Kasumi-1 (cell line): ENCODE data around the gene KLHL25.
"Not testable (repeated sequence)": the region's sequence is repeated elsewhere in the genome, so short reads cannot be mapped to it uniquely, and the experiment has no call there.

Experiments used
- DNase-seq, 2 experiments: peaks; one replicate each; lab custom pipeline; 2025; lab: John Stamatoyannopoulos, UW

The KLHL25 gene

GRCh38 chr15:85794598-85795336 is at the start of gene KLHL25:
Gene KLHL25, minus strand, starts transcription at chr15:85794925. Its CDS starts 25,115 bp downstream, at chr15:85769810.
- peak; percentile 93 to 94 for DNase-seq

- no peak for DNase-seq
Measured at GRCh38 chr15:85840802-85841152, 46.1 kb upstream of the KLHL25 start.

GRCh38 chr15:85840079-85840801 is 45.5 kb upstream of the KLHL25 start:
- peak; percentile 48 to 61 for DNase-seq

GRCh38 chr15:85839643-85840042 is 44.9 kb upstream of the KLHL25 start:
- peak in 1 of 2 experiments; percentile 2 for DNase-seq

GRCh38 chr15:85838655-85839054 is 43.9 kb upstream of the KLHL25 start:
- DNase-seq = no peak

- no peak for DNase-seq
Measured at GRCh38 chr15:85837881-85838280, 43.2 kb upstream of the KLHL25 start.

- no peak for DNase-seq
Measured at GRCh38 chr15:85837011-85837433, 42.3 kb upstream of the KLHL25 start.

GRCh38 chr15:85834651-85835050 is 39.9 kb upstream of the KLHL25 start:
- no peak for DNase-seq

GRCh38 chr15:85832394-85832793 is 37.7 kb upstream of the KLHL25 start:
- no peak for DNase-seq

GRCh38 chr15:85831415-85832113 is 36.8 kb upstream of the KLHL25 start:
- peak; percentile 48 to 55 for DNase-seq

GRCh38 chr15:85829754-85830153 is 35.0 kb upstream of the KLHL25 start:
- not testable (repeated sequence) for DNase-seq

GRCh38 chr15:85828874-85829273 is 34.1 kb upstream of the KLHL25 start:
- no peak for DNase-seq

GRCh38 chr15:85828126-85828525 is 33.4 kb upstream of the KLHL25 start:
- DNase-seq = no peak

- no peak for DNase-seq
Measured at GRCh38 chr15:85826756-85827515, 32.2 kb upstream of the KLHL25 start.

GRCh38 chr15:85825719-85826118 is 31.0 kb upstream of the KLHL25 start:
- no peak for DNase-seq

- no peak for DNase-seq
Measured at GRCh38 chr15:85825118-85825517, 30.4 kb upstream of the KLHL25 start.

- DNase-seq = no peak
Measured at GRCh38 chr15:85821545-85821944, 26.8 kb upstream of the KLHL25 start.

- no peak for DNase-seq
Measured at GRCh38 chr15:85819938-85820337, 25.2 kb upstream of the KLHL25 start.

- no peak for DNase-seq
Measured at GRCh38 chr15:85813234-85813633, 18.5 kb upstream of the KLHL25 start.

GRCh38 chr15:85810075-85810474 is 15.3 kb upstream of the KLHL25 start:
- no peak for DNase-seq

- DNase-seq = no peak
Measured at GRCh38 chr15:85805420-85805819, 10.7 kb upstream of the KLHL25 start.
